Inferior parietal cortex (tissue), 1 donor: ENCODE results near the gene LPCAT3.

Experiments used
- DNase-seq: peaks from one replicate; pipeline ENCODE4 v3.0.0-alpha.2; 2016; ENCODE audit errors: extremely low spot score

The LPCAT3 gene

DNA sequence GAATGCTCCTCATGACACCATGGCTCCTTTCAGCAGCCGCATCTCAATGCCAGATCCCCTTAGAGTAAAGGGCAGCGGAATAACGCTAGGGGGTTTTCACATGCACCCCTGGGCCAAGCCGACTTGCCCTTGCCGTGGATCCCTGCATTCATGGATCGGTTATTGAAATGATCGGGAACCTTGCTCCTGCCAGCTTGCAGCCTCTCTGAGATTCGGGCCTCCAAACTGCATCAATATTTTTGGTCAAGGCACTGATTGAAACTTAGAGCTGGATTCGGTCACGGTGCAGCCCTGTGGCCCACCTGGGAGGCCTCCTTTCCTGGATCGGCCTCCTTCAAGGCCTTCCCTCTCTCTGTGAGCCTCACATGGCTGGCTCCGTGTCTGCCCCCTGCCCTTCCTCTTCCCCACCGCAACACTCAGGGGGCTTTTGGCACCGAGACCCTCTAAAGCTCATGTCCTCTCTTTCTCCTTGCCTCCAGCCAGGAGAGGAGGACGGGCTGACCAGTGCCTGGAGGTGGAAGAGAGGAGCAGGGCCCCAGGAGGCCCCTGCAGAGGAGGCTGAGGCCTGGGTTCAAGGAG lies 65.3 kb downstream of the LPCAT3 start:
- no peak for DNase-seq

- no peak for DNase-seq
Measured at GRCh38 chr12:6952121-6952862, 66.0 kb downstream of the LPCAT3 start.

- no peak for DNase-seq
Measured at GRCh38 chr12:6951551-6952120, 66.6 kb downstream of the LPCAT3 start.

DNA sequence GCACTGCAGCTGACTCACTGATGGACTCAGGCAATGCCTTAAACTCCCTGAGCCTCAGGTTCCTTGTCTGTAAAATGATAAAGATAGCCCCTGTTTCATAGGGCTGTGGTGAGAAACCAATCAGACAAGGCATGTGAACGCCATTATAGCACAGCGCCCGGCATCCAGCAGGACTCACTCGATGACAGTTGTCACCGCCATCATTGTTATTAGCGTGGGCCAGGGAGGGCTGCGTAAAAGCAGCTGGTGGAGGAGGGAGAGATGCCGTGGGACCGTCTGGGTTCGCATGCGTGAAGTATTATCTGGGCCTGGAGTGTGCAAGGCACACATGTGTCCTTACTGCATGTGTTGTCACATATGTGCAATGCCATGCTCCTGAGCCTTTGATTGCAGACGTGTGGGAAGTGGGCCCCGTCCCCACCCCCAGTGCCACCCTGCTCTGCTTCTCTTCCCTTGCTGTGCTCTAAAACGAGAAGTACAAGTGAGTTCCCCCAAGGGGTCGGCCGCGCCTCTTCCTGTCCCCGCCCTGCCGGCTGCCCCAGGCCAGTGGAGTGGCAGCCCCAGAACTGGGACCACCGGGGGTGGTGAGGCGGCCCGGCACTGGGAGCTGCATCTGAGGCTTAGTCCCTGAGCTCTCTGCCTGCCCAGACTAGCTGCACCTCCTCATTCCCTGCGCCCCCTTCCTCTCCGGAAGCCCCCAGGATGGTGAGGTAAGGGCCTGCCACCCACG lies 67.3 kb downstream of the LPCAT3 start, which contains the start of gene PTPN6:
TSS of gene PTPN6 (plus strand) at position 546 of the 730 bp plus-strand sequence. CDS start at position 703, 157 bp downstream.
- no peak for DNase-seq

DNA sequence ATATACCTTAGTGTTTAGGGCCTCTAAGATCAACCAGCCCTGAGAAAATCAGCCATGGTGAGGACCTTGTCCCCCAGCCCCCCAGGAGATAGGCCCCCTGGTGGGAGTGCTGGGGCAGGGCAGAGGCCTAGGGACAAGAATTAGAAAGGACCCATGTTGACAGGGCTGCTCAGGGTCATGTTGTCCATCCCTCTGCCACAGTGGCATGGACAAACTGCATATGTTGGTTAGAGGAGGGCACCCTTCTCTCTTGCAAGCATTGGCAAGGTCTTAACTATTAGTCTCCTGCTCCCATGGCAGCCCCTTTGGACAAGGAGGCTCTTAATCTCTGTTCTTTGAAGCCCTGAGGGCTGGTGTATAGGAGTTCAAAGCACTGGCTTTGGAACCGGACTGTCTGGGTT lies 67.9 kb downstream of the LPCAT3 start:
- no peak for DNase-seq

- no peak for DNase-seq
Measured at GRCh38 chr12:6948873-6949594, 69.2 kb downstream of the LPCAT3 start.

DNA sequence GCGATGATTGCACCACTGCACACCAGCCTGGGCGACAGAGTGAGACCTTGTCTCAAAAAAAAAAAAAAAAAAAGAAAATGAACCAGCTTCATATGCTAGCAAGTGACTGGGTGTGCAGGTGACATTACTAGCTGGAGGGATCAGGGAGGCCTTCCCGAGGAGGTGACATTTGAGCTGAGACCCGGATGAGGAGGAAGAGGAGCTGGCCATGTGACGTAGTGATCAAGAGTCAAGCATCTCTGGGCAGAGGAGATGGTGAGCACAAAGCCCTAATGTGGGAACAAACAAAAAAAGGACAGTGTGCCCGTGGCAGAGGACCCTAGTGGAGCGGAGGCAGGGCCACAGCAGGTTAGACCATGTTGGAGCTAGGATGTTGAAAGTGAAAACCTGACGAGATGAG lies 70.7 kb downstream of the LPCAT3 start:
- DNase-seq = no peak

DNA sequence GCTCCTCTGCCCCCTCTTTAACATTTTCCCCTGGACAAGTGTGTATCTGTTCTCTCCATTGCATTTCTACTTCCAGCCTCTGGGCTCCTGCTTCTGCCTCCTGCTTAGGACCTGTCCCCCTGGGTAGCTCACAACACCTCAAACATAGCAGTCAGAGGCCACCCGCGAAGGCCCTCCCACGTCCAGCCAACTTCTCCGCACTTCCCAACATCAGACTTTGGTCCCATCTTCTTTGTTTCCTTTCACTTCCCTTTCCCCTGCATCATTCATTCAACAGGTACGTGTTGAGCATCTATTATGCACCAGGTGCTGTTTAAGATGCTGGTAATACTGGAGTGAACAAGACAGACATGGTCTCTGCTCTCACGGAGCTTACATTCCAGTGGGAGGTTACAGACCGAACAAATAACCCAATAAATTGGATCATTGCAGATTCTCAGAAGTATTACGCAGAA lies 71.3 kb downstream of the LPCAT3 start:
- no peak for DNase-seq

- no peak for DNase-seq
Measured at GRCh38 chr12:6946033-6946919, 72.0 kb downstream of the LPCAT3 start.

DNA sequence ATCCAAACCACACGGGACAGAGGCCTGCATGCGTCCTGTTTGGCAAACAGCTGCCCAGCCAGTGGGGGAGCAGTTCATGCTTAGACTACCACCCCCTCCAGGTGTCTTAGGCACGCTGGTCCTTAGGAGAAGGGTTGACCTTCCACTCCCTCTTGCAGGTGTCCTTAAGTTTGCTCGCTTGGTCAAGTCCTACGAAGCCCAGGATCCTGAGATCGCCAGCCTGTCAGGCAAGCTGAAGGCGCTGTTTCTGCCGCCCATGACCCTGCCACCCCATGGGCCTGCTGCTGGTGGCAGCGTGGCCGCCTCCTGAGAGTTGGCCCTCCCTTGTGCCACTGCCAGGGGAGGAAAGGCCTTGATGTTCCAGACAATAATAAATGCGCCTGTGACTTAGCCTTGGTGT lies 72.7 kb downstream of the LPCAT3 start:
- DNase-seq = no peak

GRCh38 chr12:6944381-6945186 lies 73.7 kb downstream of the LPCAT3 start:
- peak; percentile 90 for DNase-seq

DNA sequence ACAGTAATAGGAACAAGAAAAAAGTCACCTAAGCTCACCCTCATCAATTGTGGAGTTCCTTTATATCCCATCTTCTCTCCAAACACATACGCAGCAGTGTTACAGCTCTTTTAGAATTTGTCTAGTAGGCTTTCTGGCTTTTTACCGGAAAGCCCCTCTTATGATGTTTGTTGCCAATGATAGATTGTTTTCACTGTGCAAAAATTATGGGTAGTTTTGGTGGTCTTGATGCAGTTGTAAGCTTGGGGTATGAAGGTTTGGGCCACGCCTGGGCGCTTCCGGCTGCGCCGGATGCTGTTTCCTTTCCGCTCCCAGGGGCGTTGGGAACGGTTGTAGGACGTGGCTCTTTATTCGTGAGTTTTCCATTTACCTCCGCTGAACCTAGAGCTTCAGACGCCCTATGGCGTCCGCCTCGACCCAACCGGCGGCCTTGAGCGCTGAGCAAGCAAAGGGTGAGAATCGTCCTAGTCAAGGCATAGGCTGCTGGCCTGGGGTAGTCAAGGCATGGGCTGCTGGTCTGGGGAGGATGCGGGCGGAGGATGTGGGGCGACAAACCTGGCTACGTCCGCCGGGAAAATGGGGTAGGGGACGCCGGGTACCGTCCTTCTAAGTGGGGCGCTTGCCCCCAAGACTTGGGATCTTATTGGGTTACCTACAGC lies 74.4 kb downstream of the LPCAT3 start, which contains the start of the genes C12orf57 and RNU7-1:
TSS of gene C12orf57 (plus strand) at position 301 of the 659 bp plus-strand sequence. CDS start at position 401, 100 bp downstream.
TSS of gene RNU7-1 (plus strand) at position 95 of the 659 bp plus-strand sequence.
- DNase-seq = peak; percentile 94

- no peak for DNase-seq
Measured at GRCh38 chr12:6943389-6943721, 74.9 kb downstream of the LPCAT3 start.

DNA sequence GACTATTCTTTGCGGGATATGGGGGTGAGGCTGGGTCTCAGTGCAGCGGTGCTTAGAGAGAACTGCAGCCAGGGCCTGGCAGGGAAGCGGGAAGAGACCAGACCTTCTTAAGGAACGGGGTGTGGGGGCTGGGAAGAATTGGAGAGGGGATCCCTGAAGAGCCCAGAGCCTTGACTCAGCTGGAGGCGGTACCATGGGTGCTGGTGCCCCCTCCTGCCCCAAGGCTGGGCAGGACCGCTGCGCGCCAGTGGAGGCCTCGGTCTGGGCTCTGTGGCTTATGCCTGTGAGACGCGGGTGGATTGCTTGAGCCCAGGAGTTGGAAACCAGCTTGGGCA lies 76.0 kb downstream of the LPCAT3 start:
- no peak for DNase-seq

- DNase-seq = no peak
Measured at GRCh38 chr12:6941782-6942181, 76.5 kb downstream of the LPCAT3 start.

DNA sequence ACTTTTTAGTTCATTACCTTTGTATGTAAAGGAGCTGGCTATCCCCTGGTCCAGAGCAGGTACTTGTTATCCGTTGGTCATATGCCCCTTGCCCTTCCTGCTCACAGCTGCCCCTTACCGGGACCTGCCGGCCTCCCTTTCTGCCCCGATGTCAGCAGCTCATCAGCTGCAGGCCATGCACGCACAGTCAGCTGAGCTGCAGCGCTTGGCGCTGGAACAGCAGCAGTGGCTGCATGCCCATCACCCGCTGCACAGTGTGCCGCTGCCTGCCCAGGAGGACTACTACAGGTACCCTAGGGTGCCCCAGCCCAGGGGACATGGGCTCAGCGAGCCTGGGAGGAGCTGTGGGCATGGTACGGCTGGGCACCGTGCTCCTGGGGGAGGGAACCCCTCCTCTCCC lies 77.0 kb downstream of the LPCAT3 start:
- no peak for DNase-seq

GRCh38 chr12:6939191-6939540 lies 79.1 kb downstream of the LPCAT3 start:
- no peak for DNase-seq

- DNase-seq = no peak
Measured at GRCh38 chr12:6938353-6939190, 79.7 kb downstream of the LPCAT3 start.
